ENCODE data around the gene PRKD1. TPM values are rescaled to one million over a fixed set of nuclear protein-coding genes. Genes with fewer than 3 reads are reported as not detected.

PRKD1 gene
- total and polyA plus RNA-seq, 10 of the 15 experiments (the other 5 are each of a cell fraction or from before 2014, with no cell fraction given): 0.02 to 0.56 TPM; not detected in 8

DNA sequence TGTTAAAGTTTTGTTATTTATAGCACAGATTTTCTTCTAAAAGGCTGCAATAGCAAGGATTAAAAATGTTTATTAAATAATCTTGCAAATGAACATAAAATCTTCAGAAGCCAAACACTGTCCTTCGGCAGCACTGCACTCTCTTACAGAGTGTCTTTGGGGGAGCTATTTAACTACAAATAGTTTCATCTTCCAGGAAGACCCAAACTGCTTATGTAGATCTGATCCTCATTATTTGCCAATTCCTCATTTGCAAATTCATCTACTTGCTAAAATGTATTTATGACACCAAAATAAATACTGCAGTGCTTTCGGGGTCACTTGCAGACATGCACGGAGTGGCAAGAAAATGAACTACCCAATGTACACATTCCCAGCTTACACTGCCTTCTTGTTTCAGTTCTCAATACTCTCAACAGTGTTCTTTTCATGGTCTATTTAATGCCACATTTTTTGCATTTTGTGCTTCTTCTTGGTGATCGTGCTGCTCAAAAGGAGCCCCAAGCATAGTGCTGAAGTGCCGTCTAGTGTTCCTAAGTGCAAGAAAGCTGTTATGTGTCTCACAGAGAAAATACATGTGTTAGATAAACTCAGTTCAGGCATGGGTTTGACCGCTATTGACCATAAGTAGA, 128.1 kb downstream of the PRKD1 start:
- RAD21 ChIA-PET (ENCODE audit: unreplicated experiment): no interaction called here
- no peaks in the 10 kb centered on the region for H3K36me3 ChIP-seq (ENCODE audit: control insufficient read depth in 2 of 2, insufficient read depth in 2 of 2, low read length in 1 of 2)
- no peak overlapping the region for H3K4me3 ChIP-seq
- H3K27me3 ChIP-seq (replicated peaks in 1 of 2; ENCODE audit: control insufficient read depth in 2 of 2, insufficient read depth in 2 of 2, low read length in 1 of 2): no peaks in the 10 kb centered on the region
- H2AFZ ChIP-seq (ENCODE audit: control insufficient read depth, low read depth, low read length): no peak overlapping the region
- no peak for TF ChIP-seq TCF7 (IDR thresholded peaks at IDR 0.05; ENCODE audit: borderline replicate concordance)
- TF ChIP-seq MEF2B (IDR thresholded peaks at IDR 0.05; ENCODE audit: partially characterized antibody, poor library complexity, severe bottlenecking): no peak
- no peak for TF ChIP-seq JUNB (IDR thresholded peaks at IDR 0.05)
- TF ChIP-seq FOXK2 (IDR thresholded peaks at IDR 0.05): no peak
- no peak for TF ChIP-seq ESRRA (IDR thresholded peaks at IDR 0.05; ENCODE audit: low read length)
- TF ChIP-seq SP1 (IDR thresholded peaks at IDR 0.05; ENCODE audit: low read depth, low read length): no peak
- TF ChIP-seq POLR2AphosphoS5 (IDR thresholded peaks at IDR 0.05; ENCODE audit: low read length): no peak
- no peak for TF ChIP-seq ETV6 (conservative IDR thresholded peaks at IDR 0.05 in 1 of 2, IDR thresholded peaks at IDR 0.05 in 1 of 2; ENCODE audit: borderline replicate concordance in 1 of 2, low read depth in 1 of 2)
- no peak for TF ChIP-seq HCFC1 (IDR thresholded peaks at IDR 0.05; ENCODE audit: low read length)
- no peak for TF ChIP-seq YY1 (IDR thresholded peaks at IDR 0.05; ENCODE audit: low read depth, low read length)
- no peak for TF ChIP-seq NR2C2 (IDR thresholded peaks at IDR 0.05; ENCODE audit: borderline replicate concordance, control insufficient read depth, insufficient read length, low read depth)
- no peak for TF ChIP-seq GATAD2B (conservative IDR thresholded peaks at IDR 0.05; ENCODE audit: low read depth)
- no peak for TF ChIP-seq NFYA (IDR thresholded peaks at IDR 0.05; ENCODE audit: borderline replicate concordance, low read depth, low read length)
- no peak for TF ChIP-seq TBL1XR1 (IDR thresholded peaks at IDR 0.05; ENCODE audit: low read depth, low read length)
- TF ChIP-seq MXI1 (IDR thresholded peaks at IDR 0.05; ENCODE audit: low read depth, low read length): no peak
- TF ChIP-seq SIN3A (IDR thresholded peaks at IDR 0.05; ENCODE audit: low read depth, low read length): no peak
- no peak for TF ChIP-seq RELA (IDR thresholded peaks at IDR 0.05; ENCODE audit: borderline replicate concordance, partially characterized antibody)
- no peak for TF ChIP-seq KLF5 (IDR thresholded peaks at IDR 0.05; ENCODE audit: partially characterized antibody)
- no peaks in the 10 kb centered on the region for H3K4me1 ChIP-seq (ENCODE audit: control insufficient read depth, insufficient read depth, low read length)
- H3K79me2 ChIP-seq (ENCODE audit: control insufficient read depth, insufficient read depth, low read length): no peaks in the 10 kb centered on the region
- DNase-seq (ENCODE audit: low read depth, low spot score) (peak; percentile 2), FAIRE-seq (peak; percentile 64), ATAC-seq (no peak)
- CTCF ChIA-PET: interaction anchor here (0.7 kb wide), 1 partner anchor 58 kb away, joined by 3 read pairs; no protein-coding TSS in a partner anchor
- POLR2A ChIA-PET: no interaction called here
- in situ Hi-C loops (cut with MboI): no loop called here
- H3K9ac ChIP-seq (ENCODE audit: control insufficient read depth, insufficient read depth, low read length): no peak overlapping the region
- no peaks in the 10 kb centered on the region for H3K9me3 ChIP-seq (replicated peaks; ENCODE audit: control insufficient read depth, insufficient read depth, low read length)
- no peak overlapping the region for H3K4me2 ChIP-seq (ENCODE audit: control insufficient read depth, insufficient read depth)
- WGBS (ENCODE audit: insufficient coverage, insufficient replicate concordance, low lambda C conversion rate, missing lambda C conversion rate): 0% methylated on average over 6 of the region's 6 CpGs
- BruUV-seq (replicated peaks): no TSS peak
- no peaks in the 10 kb centered on the region for H4K20me1 ChIP-seq (ENCODE audit: control insufficient read depth, insufficient read depth)
- SMC1A ChIA-PET (ENCODE audit: uncharacterized antibody, unreplicated experiment): no interaction called here
- H3K27ac ChIP-seq (ENCODE audit: control insufficient read depth, insufficient read depth): no peak overlapping the region
- intact Hi-C loops (cut with micrococcal nuclease; ENCODE audit: unreplicated experiment): no loop called here
